Posterior cingulate gyrus (tissue), 11 donors: ENCODE measurements around the gene VIP.

Experiments used
- DNase-seq, 10 donors: peaks; one replicate each; pipeline versions ENCODE4 v3.0.0 to v3.0.0-alpha.2; 2020 to 2021; ENCODE audit warnings: mixed read lengths in 3 of 10
- intact Hi-C: fragments of 100-400 bp; cut with DNase I; formaldehyde crosslinking; loops from one replicate; pipeline ENCODE4 v1.15.1; 2023

The VIP gene

GRCh38 chr6:152775428-152775827 lies 24.8 kb downstream of the VIP start:
- intact Hi-C loops = no loop called here
- no peak for DNase-seq

GRCh38 chr6:152776833-152777232 lies 26.2 kb downstream of the VIP start:
- intact Hi-C loops = no loop called here
- no peak for DNase-seq

- no peak for DNase-seq
- intact Hi-C loops = no loop called here
Observed at GRCh38 chr6:152783217-152783878, 32.8 kb downstream of the VIP start.

- intact Hi-C loops = no loop called here
- DNase-seq = no peak
Observed at GRCh38 chr6:152794696-152795095, 44.1 kb downstream of the VIP start.

- DNase-seq = no peak
- intact Hi-C loops = no loop called here
Observed at GRCh38 chr6:152804150-152804549, 53.6 kb downstream of the VIP start.
